Glomerular endothelial cell (primary cell): Measurements from ENCODE around the gene SELENOP. TPM values are rescaled to one million over a fixed set of nuclear protein-coding genes. Genes with fewer than 3 reads are reported as not detected.
"Not testable (repeated sequence)": the region's sequence is repeated elsewhere in the genome, so short reads cannot be mapped to it uniquely, and the experiment has no call there.

Source experiments
- DNase-seq: peaks from one replicate; pipeline ENCODE4 v3.0.0-alpha.2; 2011; ENCODE audit warnings: low read depth, low spot score; ENCODE audit errors: extremely low read depth
- total RNA-seq: library from RNA; depleted of rRNA; stranded (reverse); fragments of >200 nt; gene quantifications from 2 replicates; pipeline ENCODE4 v1.2.3, GENCODE V29; 2015

Gene SELENOP
- total RNA-seq, 1 donor from 2014 or later, result 36.2 TPM

DNA sequence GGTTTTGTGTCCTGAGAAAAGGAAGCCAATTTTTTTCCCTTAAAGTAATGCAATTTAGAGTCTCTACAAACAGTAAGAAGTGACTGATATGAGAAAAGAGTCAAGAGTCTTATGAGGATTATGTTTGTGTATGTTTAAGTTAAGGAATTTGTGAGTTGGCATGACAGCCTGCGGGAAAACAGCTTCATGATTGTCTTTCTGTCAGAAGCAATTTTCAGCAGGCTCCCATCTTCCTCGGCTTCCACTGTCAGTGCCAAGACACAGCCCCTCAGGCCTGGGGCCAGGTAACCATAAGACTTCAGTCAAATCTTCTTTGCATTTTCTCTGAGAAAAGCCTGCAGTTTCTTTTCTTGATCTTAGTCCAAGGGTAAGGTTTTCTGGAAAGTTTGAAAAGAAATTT lies 17.0 kb upstream of the SELENOP start:
- no peak for DNase-seq

DNA sequence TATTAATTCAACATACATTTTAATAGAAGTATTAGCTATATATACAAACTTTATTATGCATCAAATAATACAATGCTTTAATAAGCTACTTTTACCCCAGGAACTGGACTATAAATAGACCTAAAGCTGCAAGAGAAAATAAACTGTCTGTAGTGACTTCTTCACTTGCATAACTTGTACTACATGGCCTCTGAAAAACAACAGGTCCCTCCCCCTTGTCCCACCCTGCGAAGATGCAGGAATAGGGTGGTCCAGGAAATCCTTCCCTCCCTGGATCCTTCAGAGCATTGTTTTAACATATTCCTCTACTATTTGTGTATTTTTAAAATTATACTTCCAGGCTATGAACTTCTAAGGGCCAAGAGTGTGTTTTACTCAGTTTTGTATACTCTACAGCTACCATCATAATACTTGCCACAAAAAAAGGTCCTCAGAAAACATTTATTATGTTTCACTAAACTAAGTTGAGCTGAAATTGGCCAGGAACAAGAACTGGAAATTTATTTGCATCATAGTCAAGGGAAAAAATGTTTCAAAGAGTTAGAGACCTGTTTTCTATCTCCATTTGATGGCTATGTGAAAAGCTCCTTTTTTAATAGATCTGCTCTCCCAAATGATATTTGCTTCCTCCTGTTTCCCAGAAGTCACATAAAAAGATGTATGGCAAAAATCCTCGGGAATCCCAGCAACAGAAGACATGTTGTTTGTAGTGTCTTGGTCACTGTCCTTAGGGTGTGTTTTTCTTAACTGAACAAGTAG lies 15.2 kb upstream of the SELENOP start:
- DNase-seq, result no peak

DNA sequence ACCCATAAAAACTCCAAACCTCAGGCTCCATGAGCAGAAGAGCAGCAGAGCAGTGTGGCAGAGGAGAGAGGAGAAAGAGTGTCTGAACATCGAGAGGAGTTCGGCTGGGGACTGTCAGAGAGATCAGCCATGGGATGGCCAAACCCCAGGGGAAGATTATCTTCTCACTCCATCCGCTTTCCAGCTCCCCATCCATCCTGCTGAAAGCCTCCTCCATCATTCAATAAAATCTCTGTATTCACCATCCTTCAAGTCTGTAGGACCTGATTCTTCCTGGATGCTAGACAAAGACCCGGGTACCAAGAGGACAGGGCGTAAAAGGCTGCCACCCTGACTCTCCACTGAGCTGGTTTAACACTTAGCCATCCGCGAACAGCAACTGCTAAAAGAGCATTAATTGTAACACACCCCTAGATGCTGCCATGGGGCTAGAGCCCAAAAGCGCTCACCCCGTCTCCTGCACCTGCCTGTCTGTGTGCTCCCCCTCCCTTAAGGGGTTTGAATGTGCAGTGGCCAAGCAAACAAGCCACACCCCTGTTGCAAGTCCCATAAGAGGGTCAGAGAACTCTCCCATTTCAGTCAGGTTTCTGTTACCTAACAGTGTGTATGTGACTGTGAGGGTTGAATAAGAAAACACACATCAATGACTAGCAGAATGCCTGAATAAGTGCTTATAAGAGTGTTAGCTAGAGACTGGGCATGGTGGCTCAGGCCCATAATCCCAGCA lies 13.9 kb upstream of the SELENOP start:
- DNase-seq, result no peak

DNA sequence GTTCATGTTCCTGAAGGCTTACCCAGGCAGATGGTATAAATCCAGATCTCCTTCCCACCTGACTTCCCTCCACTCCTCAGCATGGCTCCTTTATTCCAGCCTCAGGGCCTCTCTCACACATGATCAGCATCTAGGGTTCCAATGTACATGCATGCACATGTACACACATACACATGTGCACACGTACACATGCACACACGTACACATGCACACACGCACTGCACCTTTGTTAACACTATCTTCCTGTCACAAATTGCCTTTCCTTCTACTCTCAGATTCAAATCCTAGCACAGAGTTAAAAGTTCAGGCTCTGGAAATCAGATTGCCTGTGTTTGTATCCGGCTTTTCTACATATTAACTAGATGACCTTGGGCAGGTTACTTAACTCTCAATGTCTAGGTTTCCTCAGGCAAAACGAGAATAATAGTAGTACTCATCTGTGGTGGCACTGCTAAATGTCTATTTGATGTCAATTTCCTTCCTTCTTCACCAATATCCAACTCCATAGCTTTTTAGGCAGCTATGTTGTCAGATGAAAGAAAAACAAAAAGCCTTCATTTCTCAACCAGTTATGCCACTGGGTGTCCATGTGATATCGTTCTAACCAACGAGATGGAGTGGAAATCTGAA lies 12.8 kb upstream of the SELENOP start:
- DNase-seq, result no peak

DNA sequence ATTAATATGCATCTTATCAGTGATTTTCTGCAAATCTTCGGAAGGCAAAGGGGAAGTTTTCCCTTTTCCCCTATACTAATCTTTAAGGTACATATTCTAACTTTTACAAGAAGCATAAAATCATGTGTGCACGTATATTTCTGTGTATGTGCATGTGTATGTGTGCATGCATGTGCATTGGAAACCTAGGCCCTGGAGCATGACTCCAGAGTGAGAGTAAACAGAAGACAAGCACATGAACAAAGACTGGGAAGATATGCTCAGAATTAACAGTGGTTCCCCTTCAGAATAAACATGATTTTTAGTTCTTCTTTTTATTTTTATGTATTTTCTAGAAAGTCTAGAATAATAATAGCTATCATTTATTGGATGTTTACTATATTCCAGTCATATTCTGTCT lies 10.9 kb upstream of the SELENOP start:
- DNase-seq, result no peak

DNA sequence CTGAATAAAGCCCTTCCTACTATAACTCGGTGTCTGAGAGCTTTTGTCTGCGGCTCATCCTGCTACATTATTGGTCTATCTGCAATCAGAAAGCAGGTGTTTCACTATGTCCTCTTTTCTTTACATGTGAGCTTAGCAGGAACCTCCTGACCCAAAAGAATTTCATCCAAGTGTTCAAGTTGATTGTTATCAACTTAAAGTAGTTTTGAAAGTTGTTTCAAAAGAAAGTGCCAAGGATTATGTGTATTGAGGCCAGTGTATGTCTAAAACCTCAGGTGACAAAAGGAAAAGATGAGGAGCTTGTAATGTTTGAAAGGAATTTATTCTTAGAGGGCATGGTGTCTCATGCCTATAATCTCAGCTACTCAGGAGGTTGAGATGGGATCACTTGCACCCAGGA lies 8.1 kb upstream of the SELENOP start:
- no peak for DNase-seq

DNA sequence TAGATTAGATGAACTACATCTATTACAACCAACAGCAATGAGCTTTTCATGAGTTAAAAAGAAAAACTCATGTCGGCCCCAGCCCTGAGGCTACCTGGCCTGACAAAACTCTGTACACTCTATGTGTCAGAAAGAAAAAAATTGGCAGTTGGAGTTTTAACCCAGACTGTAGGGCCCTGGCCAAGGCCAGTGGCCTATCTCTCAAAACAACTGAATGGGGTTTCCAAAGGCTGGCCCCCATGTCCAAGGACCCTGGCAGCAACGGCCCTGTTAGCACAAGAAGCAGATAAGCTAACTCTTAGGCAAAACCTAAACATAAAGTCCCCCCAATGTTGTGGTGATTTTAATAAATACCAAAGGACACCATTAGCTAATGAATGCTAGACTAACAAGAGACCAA lies 4.9 kb upstream of the SELENOP start:
- not testable (repeated sequence) for DNase-seq

DNA sequence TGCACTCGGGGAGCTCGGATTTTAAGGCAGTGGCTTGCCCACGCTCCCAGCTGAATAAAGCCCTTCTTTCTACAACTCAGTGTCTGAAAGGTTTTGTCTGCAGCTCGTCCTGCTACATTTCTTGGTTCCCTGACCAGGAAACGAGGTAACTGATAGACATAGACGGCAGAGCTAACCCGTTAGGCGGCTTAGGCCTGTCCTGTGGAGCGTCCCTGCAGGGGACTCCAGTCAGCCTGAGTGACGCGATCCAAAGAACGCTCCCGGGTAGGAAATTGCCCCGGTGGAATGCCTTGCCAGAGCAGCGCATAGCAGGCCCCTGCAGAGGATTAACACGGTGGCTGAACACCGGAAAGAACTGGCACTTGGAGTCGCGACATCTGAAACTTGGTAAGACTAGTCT lies 1.8 kb upstream of the SELENOP start:
- no peak for DNase-seq

DNA sequence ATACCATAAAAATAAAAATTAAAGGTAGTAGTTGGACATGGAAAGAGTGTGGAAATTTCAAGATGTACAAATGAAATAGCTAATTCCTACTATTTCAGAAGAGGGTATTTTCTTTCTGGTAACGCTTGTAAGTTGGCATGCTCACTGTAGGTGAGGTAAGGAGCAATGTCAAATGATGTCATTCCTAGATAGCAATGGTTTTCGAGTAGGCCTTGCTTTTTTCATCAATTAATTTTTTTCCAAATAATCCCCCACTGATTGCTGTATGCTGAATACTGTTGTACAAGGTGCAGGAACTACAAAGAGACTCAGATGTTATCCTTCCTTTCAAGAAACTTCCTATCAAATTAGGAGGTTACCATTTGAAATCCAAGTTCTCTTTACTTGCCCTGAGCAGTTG lies 928 bp upstream of the SELENOP start:
- DNase-seq, result no peak

DNA sequence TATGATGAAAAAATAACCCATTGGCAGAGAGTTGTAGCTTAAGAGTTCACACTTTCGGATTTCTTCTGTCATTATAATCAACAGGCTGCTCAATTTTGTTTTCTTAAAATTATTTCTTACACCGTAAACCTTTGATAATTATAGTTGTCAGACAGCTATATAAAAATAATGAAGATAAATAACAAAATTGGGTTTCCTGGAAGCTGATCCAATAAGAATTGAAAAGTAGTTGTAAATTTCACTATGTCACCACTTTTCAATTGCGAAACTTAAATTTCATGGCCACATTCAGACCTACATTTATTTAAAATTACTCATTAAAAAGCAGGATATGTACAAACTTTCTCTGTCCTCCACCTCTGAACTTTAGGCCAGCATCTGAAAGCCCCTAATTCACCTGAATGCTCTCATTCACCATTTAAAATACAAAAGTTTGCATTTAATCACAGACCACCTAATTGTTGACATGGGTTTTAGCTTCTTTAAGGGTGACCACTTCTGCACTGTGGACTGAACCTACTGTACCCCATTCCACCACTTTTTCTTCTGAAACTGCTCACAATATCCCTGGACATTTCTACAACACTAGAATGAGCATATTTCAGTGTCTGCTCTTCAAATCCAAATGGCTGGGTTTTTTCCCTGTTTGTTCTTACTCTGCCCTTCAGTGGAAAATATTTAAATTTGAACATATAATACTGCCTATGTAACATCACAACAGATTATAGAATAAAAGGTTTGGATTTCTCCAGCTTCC lies 680 bp downstream of the SELENOP start:
- no peak for DNase-seq

DNA sequence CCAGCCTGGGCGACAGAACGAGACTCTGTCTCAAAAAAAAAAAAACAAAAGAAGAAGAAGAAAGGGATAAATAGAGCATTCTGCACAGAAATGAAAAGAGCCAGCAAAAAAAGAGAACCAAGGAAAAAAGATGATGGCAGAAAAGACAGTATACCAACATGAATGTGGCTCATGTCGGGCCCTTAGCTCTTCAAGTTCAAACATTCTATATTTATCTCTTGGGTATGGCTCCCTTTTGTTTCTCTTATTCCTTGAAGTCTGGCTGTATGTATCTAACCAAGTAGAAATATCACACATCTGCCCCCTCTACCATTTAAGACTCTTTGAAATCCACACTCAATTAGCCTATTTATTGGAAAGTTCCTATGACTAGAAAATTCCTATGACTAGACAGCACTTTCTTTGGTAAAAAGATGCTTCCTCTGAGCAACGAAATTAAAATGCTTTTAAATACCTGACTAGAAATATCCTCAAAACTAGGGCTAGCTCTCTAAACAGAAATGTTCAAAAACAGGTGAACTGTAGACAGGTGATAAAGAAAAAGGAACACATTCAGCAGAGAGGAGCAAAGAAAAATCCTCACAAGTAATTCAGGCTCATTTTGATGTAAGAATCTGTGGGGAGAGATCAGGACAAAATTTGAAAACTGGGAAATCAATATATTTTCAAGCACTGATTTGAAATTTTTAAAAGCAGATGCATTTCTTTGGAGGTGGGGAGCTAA lies 2.6 kb downstream of the SELENOP start:
- DNase-seq, result no peak

DNA sequence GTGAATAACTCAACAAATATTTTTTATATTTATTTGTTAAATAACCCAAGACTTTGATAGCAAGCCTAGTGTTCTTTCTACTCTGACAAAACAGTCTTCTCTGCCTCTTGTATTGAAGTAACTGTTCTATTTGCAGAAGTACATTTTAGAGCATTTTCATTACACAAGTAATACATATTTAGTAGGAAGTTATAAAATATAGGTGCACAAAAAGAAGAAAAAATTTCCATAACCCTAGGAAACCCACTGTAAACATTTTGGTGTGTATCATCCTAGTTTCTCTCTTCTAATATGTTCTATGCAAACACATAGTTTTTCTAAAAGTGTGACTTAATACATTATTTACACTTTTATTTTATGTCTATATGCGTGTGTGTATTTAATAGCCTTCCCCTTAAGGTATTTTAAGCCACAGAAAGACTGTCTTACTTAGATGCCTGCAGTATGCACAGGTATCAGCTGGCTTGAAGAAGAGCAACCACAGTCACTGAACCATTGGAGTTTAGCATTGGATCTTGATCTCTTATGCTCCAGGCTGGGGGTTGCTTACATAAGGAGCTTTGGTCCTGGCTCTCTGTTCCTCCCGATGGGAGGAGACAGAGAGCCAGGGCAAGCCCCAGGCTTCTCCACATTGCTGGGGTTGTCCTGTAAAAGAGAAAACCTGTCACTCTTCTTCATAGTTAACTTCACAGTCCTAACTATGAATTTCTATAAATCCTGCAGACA lies 3.8 kb downstream of the SELENOP start:
- no peak for DNase-seq

DNA sequence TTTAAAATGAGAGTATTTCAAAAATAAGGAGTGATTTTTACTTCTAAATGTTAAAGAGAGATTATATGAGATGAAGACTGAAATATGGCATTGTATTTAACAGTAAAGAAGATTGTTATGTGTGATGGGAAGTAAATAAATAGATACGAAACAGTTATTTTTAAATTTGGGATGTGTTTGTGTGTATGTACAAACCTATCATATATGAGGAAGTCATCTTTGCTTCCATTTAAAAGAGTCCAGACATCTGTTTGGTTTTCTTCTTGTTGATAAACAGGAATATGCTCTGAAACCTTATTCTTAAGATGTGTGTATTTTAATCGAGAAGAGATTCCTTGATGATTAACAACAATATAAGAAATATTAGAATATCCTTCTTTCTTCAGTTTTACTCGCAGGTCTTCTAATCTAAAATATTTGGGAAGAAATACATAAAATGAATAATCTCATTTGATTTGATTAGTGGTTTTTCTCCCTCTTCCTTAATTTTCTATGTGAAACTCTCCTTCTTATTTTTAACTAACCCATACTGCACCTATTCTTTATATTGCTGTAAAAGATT lies 4.9 kb downstream of the SELENOP start:
- DNase-seq, result no peak

DNA sequence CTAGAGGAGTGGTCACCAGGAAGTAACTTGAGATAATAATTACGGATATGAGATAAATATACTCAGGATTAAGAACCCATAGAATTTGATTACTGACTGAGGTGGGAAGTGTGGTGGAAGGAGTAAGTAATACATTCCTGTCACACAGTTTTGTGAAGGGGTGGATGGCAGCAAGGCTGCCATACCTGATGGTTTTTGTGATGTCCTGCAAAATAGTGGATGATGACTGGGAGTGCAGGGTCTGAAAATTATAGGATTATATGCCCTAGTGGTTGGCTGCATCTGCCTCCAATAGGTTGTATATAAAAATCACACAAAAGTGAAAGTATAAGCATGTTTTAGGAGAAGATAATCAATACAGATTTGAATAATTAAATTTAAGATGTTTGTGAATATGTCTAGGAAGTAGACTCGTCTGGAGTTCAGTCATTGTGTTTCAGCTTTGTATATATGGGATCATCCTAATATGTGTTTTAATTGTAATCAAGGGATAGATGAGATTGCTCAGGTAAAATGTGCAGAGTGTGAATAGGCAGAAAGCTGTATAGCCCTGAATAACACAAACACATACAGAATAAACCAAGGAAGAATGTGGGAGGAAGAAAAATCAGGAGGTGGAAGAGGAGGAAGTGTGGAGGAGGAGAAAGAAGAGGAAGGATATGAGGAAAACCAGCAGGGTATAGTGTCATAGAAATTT lies 5.5 kb downstream of the SELENOP start:
- DNase-seq, result no peak

DNA sequence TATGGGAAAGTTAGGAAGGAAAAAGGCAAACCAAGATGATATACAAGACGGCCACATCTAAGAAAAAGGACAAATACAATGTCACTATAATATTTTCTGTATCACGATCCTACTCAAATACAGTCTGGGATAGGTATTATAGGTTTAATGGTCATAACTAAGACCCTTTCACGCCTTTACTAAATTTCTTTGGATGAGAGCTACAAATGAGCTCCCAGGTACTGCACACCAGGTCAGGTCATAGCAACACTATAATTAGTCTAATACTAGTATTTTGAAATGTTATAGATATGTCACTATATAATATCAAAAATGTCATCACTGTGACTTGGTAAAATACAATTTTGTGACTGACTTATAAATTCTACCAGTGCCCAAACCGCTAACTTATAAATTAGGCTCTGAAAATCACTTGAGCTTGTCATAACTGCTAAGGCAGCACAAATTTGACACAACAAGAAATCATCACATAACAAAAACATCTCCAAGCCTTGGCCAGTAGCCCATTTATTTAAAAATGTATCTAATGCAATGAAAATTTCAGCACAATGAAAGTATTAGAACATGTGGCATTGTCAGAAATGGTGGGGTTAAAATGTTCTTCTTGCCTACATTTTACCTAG lies 6.9 kb downstream of the SELENOP start:
- DNase-seq, result no peak

DNA sequence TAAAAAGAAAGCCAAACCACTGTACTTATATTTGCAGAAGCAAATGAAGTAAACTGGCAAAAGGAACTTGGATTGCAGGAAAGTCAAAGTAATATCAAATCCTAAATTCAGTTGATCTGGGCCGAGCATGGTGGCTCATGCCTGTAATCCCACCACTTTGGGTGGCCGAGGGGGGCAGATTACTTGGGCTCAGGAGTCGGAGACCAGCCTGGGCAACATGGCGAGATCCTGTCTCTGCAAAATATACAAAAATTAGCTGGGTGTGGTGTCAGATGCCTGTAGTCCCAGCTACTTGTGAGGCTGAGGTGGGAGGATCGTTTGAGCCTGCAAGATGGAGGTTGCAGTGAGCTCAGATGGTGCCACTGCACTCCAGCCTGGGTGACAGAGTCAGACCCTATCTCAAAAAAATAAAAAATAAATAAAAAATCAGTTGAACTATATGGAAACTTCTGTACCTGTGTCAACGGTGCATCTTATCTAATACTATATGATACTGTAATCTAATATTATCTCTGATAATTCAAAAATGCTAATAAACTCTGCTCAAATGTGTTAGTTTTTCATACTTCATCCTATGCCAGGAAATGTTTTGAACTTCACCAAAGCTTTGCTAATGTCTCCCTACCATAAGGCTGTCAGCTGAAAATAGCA lies 10.1 kb downstream of the SELENOP start:
- no peak for DNase-seq

DNA sequence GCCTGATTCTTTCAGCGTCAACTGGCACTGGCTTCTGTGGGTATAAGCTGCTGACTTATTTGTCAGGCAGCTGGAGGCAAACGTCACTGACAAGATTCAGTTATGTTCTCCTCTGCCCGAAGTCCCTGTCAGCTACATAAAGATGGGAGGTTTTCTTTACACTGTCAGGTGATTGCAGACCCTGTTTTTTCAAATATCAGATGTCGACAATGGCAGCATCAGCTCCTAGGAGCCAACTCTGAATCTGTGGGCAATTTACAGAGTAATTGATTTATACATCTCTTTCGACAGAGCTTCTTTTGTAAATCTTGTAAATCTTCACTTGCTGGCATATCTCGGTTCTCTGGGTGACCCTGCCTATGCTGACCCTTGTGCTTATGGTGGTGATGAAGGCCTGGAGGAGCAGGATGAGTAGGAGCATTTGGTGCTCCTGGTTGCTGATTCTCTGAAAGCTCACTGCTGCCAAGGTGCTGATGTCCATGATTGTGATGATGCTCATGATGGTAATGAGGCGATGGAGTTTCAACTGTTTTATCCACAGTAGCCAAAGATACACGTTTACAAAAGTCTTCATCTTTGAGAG lies 10.9 kb downstream of the SELENOP start:
- no peak for DNase-seq

DNA sequence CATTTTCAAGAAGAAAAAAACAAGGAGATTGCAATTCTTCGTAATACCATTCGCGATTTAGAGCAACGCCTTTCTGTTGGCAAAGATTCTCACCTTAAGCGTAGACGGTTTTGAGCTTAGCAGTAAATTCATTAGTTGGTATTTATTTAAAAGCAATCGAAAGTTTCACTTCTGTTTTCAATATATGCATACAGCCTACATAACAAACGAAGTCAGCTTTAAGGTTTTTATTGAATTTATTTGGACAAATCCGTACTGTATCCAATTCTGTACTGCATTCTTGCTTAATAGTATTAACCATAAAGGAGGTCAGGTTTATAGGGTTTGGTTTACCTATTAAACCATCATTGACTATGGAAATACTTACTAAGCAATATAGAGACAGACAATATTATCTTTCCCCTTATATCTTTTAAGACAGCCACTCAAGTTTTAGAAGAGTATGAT lies 12.0 kb downstream of the SELENOP start:
- DNase-seq, result no peak
